GM12873 (cell line): ENCODE data around the gene EIF2D.
A peak's percentile ranks its signal among the peaks of the same experiment; 100 is the strongest.

Experiments used
- CTCF ChIP-seq: IDR thresholded peaks from 2 replicates; pipeline ENCODE4 v1.5.1; 2012; ENCODE audit warnings: low read depth, mild to moderate bottlenecking, moderate library complexity, low read length, control low read depth; ENCODE audit not compliant: insufficient read depth; ENCODE audit errors: missing control alignments

EIF2D gene

GRCh38 chr1:206633708-206634121 is 21.4 kb upstream of the EIF2D start:
- no peak for TF ChIP-seq CTCF

- peak; percentile 62 for TF ChIP-seq CTCF
Observed at GRCh38 chr1:206631085-206631509, 18.8 kb upstream of the EIF2D start.

- no peak for TF ChIP-seq CTCF
Observed at GRCh38 chr1:206628916-206629315, 16.7 kb upstream of the EIF2D start.

DNA sequence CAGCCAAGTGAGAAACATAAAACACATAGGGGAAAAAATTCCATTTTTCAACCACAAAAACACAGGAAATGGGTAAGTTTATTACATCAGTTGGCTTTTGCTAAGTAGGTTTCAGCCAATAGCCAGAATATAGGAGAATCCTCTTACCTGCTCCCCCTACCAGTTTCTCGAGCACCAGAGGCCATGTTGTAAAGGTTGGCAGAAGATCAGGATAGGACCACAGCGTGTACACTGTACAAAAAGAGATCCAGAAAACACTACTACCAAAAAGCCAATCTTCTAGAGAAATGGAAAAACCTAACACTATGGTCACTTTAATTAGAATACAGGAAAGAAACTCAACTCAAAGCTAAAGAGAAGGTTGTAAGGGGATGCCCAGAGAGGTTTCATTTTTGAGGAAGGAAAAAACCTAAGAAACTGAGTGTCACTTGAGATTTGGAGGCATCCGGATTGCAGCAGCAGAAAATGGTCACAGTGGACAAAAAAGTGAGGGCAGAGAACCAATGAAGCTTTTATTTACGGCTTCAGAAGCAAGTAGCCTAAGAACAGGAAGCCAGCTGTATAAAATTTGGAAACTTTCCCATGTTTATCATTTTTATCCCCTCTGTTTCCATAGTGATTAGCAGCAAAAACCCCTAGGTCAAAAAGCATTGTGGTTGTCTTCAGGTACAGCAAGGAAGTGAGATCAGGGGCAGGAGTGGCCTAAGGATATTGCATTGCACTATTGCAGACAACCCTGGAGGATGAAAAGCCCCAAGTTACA is 2.9 kb downstream of the EIF2D start:
- TF ChIP-seq CTCF = no peak

DNA sequence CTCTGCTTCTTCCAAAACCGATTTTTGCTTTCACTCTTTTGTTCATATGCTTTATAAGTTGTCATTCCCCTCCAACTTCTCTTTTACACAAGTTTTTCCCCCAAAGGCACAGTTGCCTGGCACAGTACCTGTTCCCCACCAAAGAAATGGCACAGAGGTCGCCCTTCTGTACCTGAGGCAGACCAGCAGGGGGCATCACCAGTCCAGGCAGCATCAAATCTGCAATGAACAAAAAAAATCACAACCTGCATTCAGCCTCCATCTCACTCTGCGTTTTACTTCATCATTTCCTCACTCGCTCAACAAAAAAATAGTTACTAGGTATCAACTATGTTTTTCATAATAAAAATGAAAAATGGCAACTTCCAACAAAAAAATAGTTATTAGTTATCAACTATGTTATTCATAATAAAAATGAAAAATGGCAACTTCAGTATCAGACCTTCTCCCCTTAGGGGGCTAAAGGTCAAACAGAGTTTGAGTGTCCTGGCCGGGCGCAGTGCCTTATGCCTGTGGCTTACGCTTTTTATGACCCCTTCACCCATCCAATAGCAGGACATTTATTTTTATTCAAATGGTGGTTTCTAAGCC is 4.1 kb downstream of the EIF2D start:
- peak; percentile 87 for TF ChIP-seq CTCF

- TF ChIP-seq CTCF = peak; percentile 62
Observed at GRCh38 chr1:206606867-206607266, 5.4 kb downstream of the EIF2D start.

- no peak for TF ChIP-seq CTCF
Observed at GRCh38 chr1:206604861-206605260, 7.4 kb downstream of the EIF2D start.
